Parathyroid adenoma (tissue), 2 donors: Measurements from ENCODE around the gene JAK2.
"Not testable (repeated sequence)": the region's sequence is repeated elsewhere in the genome, so short reads cannot be mapped to it uniquely, and the experiment has no call there.

Experiments
- H2AFZ ChIP-seq: fragments of 300-600 bp; sonication (generic); one replicate; pipeline ENCODE4 v1.7.0; 2017; ENCODE audit warnings: antibody characterized with exemption, mild to moderate bottlenecking
- H3K27ac ChIP-seq: fragments of 300-600 bp; sonication (generic); one replicate; pipeline ENCODE4 v1.7.0; 2017
- H3K27me3 ChIP-seq: fragments of 300-600 bp; sonication (generic); one replicate; pipeline ENCODE4 v1.7.0; 2017; ENCODE audit warnings: low read length; ENCODE audit not compliant: control insufficient read depth, insufficient read depth
- H3K36me3 ChIP-seq: fragments of 300-600 bp; sonication (generic); one replicate; pipeline ENCODE4 v1.7.0; 2017; ENCODE audit warnings: low read length; ENCODE audit not compliant: control insufficient read depth, insufficient read depth
- H3K4me1 ChIP-seq: fragments of 300-600 bp; sonication (generic); one replicate; pipeline ENCODE4 v1.7.0; 2017; ENCODE audit warnings: control low read depth
- H3K4me2 ChIP-seq: fragments of 300-600 bp; sonication (generic); one replicate; pipeline ENCODE4 v1.7.0; 2017; ENCODE audit warnings: low read length
- H3K4me3 ChIP-seq: fragments of 300-600 bp; sonication (generic); one replicate; pipeline ENCODE4 v1.7.0; 2017; ENCODE audit warnings: low read depth, low read length
- H3K79me2 ChIP-seq: fragments of 300-600 bp; sonication (generic); one replicate; pipeline ENCODE4 v1.7.0; 2017; ENCODE audit warnings: control low read depth
- H3K9ac ChIP-seq: fragments of 300-600 bp; sonication (generic); one replicate; pipeline ENCODE4 v1.7.0; 2017; ENCODE audit warnings: mild to moderate bottlenecking
- H3K9me3 ChIP-seq: fragments of 300-600 bp; sonication (generic); one replicate; pipeline ENCODE4 v1.7.0; 2017; ENCODE audit warnings: low read length; ENCODE audit not compliant: control insufficient read depth
- TF ChIP-seq, protein P1 (sequence below): fragments of 300-600 bp; sonication (generic); IDR thresholded peaks from one replicate; pipeline ENCODE4 v1.7.0; 2017; ENCODE audit warnings: antibody characterized with exemption, mild to moderate bottlenecking
- donor health status: primary hyperparathyroidism.

The JAK2 gene

DNA sequence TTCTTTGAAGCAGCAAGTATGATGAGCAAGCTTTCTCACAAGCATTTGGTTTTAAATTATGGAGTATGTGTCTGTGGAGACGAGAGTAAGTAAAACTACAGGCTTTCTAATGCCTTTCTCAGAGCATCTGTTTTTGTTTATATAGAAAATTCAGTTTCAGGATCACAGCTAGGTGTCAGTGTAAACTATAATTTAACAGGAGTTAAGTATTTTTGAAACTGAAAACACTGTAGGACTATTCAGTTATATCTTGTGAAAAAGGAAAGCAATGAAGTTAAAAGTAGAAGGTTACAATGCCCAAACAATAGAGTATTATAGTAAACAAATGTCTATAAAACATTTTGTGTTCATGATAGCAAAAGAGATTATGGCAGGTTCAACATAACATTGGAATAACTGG, 88.6 kb downstream of the JAK2 start:
- Histone ChIP-seq H3K79me2 (no peaks in the 10 kb centered on the region), H3K4me2 (no peak overlapping the region), H3K4me3 (no peak overlapping the region), H3K9me3 (no peaks in the 10 kb centered on the region), H3K9ac (no peak overlapping the region), H2AFZ (no peak overlapping the region), H3K27ac (no peak overlapping the region), H3K27me3 (no peaks in the 10 kb centered on the region), H3K4me1 (peaks cover 4% of the 10 kb centered on the region), H3K36me3 (no peaks in the 10 kb centered on the region)
- TF ChIP-seq, protein P1, sequence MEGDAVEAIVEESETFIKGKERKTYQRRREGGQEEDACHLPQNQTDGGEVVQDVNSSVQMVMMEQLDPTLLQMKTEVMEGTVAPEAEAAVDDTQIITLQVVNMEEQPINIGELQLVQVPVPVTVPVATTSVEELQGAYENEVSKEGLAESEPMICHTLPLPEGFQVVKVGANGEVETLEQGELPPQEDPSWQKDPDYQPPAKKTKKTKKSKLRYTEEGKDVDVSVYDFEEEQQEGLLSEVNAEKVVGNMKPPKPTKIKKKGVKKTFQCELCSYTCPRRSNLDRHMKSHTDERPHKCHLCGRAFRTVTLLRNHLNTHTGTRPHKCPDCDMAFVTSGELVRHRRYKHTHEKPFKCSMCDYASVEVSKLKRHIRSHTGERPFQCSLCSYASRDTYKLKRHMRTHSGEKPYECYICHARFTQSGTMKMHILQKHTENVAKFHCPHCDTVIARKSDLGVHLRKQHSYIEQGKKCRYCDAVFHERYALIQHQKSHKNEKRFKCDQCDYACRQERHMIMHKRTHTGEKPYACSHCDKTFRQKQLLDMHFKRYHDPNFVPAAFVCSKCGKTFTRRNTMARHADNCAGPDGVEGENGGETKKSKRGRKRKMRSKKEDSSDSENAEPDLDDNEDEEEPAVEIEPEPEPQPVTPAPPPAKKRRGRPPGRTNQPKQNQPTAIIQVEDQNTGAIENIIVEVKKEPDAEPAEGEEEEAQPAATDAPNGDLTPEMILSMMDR = no peak

DNA sequence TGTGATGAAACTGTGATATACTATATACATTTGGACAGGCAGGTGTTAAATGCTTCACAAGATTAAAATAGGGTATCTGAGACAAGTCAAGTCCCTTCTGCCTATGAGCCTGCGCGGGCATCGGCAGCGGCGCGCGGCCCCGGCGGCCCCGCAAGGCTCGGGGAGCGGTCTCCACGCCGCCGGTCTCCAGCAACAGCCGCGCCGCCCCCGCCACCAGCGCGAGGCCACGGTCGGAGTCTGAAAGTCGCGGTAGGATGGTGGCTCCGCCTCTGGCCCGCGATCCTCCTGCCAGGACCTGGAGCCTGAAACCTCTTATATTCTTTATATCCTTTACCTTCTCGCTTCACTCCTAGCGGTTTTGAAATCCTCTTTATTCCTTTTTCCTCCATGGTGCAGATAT, 100.9 kb downstream of the JAK2 start:
- no peaks in the 10 kb centered on the region for H3K79me2 ChIP-seq
- no peak overlapping the region for H3K27ac ChIP-seq
- H3K4me1 ChIP-seq = no peaks in the 10 kb centered on the region
- no peak overlapping the region for H3K4me3 ChIP-seq
- H3K9ac ChIP-seq = no peak overlapping the region
- H3K9me3 ChIP-seq = no peaks in the 10 kb centered on the region
- TF ChIP-seq, protein P1 = no peak
- no peak overlapping the region for H2AFZ ChIP-seq
- no peaks in the 10 kb centered on the region for H3K36me3 ChIP-seq
- no peaks in the 10 kb centered on the region for H3K27me3 ChIP-seq
- no peak overlapping the region for H3K4me2 ChIP-seq

DNA sequence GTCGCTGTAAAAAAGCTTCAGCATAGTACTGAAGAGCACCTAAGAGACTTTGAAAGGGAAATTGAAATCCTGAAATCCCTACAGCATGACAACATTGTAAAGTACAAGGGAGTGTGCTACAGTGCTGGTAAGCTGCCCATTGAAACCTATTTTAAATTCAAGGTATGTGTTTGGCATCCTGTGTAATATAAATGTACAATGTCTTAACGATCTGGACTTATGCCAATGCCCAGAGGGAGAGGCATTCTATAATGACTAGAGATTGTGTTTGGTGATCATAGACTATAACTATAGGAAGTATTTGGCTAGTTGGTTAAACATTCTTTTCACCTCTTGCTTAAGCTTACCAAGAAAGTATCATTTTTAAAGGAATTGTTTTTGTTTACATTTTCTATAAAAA, 104.7 kb downstream of the JAK2 start:
- no peaks in the 10 kb centered on the region for H3K79me2 ChIP-seq
- no peaks in the 10 kb centered on the region for H3K36me3 ChIP-seq
- no peaks in the 10 kb centered on the region for H3K27me3 ChIP-seq
- H2AFZ ChIP-seq = no peak overlapping the region
- no peak overlapping the region for H3K4me2 ChIP-seq
- TF ChIP-seq, protein P1 = no peak
- no peak overlapping the region for H3K4me3 ChIP-seq
- H3K4me1 ChIP-seq = no peaks in the 10 kb centered on the region
- H3K9me3 ChIP-seq = no peaks in the 10 kb centered on the region
- no peak overlapping the region for H3K27ac ChIP-seq
- no peak overlapping the region for H3K9ac ChIP-seq

DNA sequence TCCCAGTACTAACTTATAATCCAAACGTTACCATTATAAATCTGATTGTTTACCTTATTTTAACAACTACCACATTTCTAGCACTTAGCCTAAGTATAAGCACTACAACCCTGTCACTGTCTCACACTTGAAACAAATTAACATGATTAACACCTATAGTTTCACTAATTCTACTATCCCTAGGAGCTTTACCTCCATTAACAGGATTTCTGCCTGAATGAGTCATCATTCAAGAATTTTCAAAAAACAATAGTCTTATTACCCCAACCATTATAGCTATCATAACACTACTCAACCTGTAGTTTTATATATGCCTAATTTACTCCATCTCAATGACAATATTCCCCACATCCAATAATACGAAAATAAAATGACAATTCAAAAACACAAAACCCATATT, 110.7 kb downstream of the JAK2 start:
- Histone ChIP-seq H3K36me3 (no peaks in the 10 kb centered on the region), H3K9ac (no peak overlapping the region), H3K27me3 (no peaks in the 10 kb centered on the region), H3K9me3 (no peaks in the 10 kb centered on the region), H3K4me2 (no peak overlapping the region), H3K27ac (no peak overlapping the region), H3K79me2 (no peaks in the 10 kb centered on the region), H2AFZ (no peak overlapping the region), H3K4me3 (no peak overlapping the region), H3K4me1 (no peaks in the 10 kb centered on the region)
- TF ChIP-seq, protein P1 = no peak

DNA sequence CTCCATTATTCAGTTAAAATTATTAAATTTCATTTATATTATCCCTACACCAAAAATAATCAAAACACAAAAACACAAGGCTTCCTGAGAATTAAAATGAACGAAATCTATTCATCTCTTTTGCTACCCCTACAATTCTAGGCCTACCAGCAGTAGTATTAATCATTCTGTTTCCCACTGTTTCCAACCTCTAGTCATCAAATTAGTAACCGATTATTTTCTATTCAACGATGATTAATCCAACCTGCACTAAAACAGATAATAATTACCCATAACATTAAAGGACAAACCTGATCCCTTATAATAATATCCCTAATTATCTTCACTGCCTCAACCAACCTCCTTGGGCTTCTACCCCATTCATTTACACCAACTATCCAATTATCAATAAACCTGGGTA, 114.4 kb downstream of the JAK2 start:
- no peak overlapping the region for H3K4me2 ChIP-seq
- H3K4me3 ChIP-seq = no peak overlapping the region
- no peak overlapping the region for H2AFZ ChIP-seq
- H3K36me3 ChIP-seq = no peaks in the 10 kb centered on the region
- no peaks in the 10 kb centered on the region for H3K79me2 ChIP-seq
- H3K27ac ChIP-seq = no peak overlapping the region
- H3K27me3 ChIP-seq = no peaks in the 10 kb centered on the region
- TF ChIP-seq, protein P1 = no peak
- H3K4me1 ChIP-seq = no peaks in the 10 kb centered on the region
- no peak overlapping the region for H3K9ac ChIP-seq
- no peaks in the 10 kb centered on the region for H3K9me3 ChIP-seq

DNA sequence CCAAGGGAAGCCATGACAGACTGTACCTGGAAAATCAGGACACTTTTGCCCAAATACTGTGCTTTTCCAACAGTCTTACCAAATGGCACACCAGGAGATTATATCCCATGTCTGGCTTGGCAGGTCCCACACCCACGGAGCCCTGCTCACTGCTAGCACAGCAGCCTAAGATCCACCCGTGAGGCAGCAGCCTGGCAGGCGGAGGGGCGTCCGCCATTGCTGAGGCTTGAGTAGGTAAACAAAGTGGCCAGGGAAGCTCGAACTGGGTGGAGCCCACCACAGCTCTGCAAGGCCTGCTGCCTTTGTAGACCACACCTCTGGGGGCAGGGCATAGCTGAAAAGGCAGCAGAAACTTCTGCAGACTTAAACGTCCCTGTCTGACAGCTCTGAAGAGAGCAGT, 116.1 kb downstream of the JAK2 start:
- H3K27ac ChIP-seq, H3K79me2 ChIP-seq, H2AFZ ChIP-seq, H3K4me3 ChIP-seq, H3K4me2 ChIP-seq, H3K36me3 ChIP-seq, H3K9me3 ChIP-seq, H3K4me1 ChIP-seq, H3K27me3 ChIP-seq, H3K9ac ChIP-seq: not testable (repeated sequence)

DNA sequence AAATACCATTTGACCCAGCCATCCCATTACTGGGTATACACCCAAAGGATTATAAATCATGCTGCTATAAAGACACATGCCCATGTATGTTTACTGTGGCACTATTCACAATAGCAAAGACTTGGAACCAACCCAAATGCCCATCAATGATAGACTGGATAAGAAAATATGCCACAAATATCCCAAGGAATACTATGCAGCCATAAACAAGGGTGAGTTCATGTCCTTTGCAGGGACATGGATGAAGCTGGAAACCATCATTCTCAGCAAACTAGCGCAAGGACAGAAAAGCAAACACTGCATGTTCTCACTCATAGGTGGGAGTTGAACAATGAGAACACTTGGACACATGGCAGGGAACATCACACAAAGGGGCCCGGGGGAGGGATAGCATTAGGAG, 121.4 kb downstream of the JAK2 start:
- H3K27me3 ChIP-seq, H3K9ac ChIP-seq, H3K9me3 ChIP-seq, H3K36me3 ChIP-seq, H2AFZ ChIP-seq, H3K79me2 ChIP-seq, H3K4me2 ChIP-seq, H3K4me1 ChIP-seq, H3K27ac ChIP-seq, H3K4me3 ChIP-seq: not testable (repeated sequence)
